Sigmoid colon (tissue), 7 donors: Measurements from ENCODE around the gene FOLR3. TPM values are rescaled to one million over a fixed set of nuclear protein-coding genes. Genes with fewer than 3 reads are reported as not detected.

ENCODE experiments used
- DNase-seq: peaks from one replicate; pipeline ENCODE4 v3.0.0-alpha.2; 2019
- H3K27ac ChIP-seq, 4 donors: fragments of 200-600 bp; sonication (generic); one replicate each; pipeline ENCODE4 v1.5.1; 2016 to 2019; ENCODE audit warnings: mild to moderate bottlenecking in 1 of 4
- H3K27me3 ChIP-seq, 3 donors: fragments of 200-600 bp; sonication (generic); one replicate each; pipeline ENCODE4 v1.5.1; 2019; ENCODE audit warnings: mild to moderate bottlenecking in 1 of 3
- H3K36me3 ChIP-seq, 4 donors: fragments of 200-600 bp; sonication (generic); one replicate each; pipeline ENCODE4 v1.5.1; 2016 to 2019
- H3K4me1 ChIP-seq, 4 donors: fragments of 200-600 bp; sonication (generic); one replicate each; pipeline ENCODE4 v1.5.1; 2017 to 2019
- H3K4me3 ChIP-seq, 4 donors: fragments of 200-600 bp; sonication (generic); one replicate each; pipeline ENCODE4 v1.5.1; 2017 to 2019; ENCODE audit warnings: mild to moderate bottlenecking in 2 of 4, moderate library complexity in 1 of 4
- H3K9me3 ChIP-seq, 4 donors: fragments of 200-600 bp in 3 of 4; sonication (generic) in 3 of 4; one replicate each; pipeline versions ENCODE4 v1.5.1 to v1.6.1; 2013 to 2019
- EP300 ChIP-seq, 4 donors: sonication (generic); formaldehyde crosslinking; IDR thresholded peaks; one replicate each; pipeline ENCODE4 v1.6.1; 2017; ENCODE audit warnings: antibody characterized with exemption in 4 of 4
- POLR2A ChIP-seq, 2 donors: fragments of 450-650 bp; IDR thresholded peaks; one replicate each; pipeline ENCODE4 v1.6.1; 2016; ENCODE audit warnings: antibody characterized with exemption in 2 of 2, mild to moderate bottlenecking in 2 of 2, moderate library complexity in 2 of 2
- POLR2AphosphoS5 ChIP-seq, 4 donors: sonication (generic); formaldehyde crosslinking; IDR thresholded peaks; one replicate each; pipeline ENCODE4 v1.6.1; 2017; ENCODE audit warnings: antibody characterized with exemption in 4 of 4
- WGBS, 2 donors: extraction: QIAGEN DNeasy Blood & Tissue Kit; methylation state at CpG; one replicate each; pipeline ENCODE4 v1.1.7; 2013; 5-methylcytosine and 5-hydroxymethylcytosine counted together
- intact Hi-C: fragments of 100-400 bp; cut with DNase I; formaldehyde crosslinking; loops from one replicate; pipeline ENCODE4 v1.15.1; 2023
- polyA plus RNA-seq, 3 donors: library from polyadenylated mRNA; stranded (reverse); fragments of 200-250 nt; gene quantifications; one replicate each; pipeline ENCODE4 v1.2.3, GENCODE V29; 2013
- total RNA-seq, 4 donors: library from RNA; depleted of rRNA; stranded (reverse); fragments of >200 nt; gene quantifications; one replicate each; pipeline ENCODE4 v1.1.0, GENCODE V29; 2016
- TF ChIP-seq, protein P1 (sequence below), 4 experiments: fragments of 450-650 bp in 3 of 4; fragments of 200-600 bp in 1 of 4; IDR thresholded peaks; one replicate each; pipeline ENCODE4 v1.5.1; 2016 to 2019; ENCODE audit warnings: antibody characterized with exemption in 4 of 4, mild to moderate bottlenecking in 3 of 4, moderate library complexity in 2 of 4
- donor health status: healthy with polysubstance abuse.
- donor health status: Bipolar disorder and iron deficiency.
- donor health status: healthy.

The FOLR3 gene
- total and polyA plus RNA-seq, 7 donors, result 0.16 TPM; not detected in 6

DNA sequence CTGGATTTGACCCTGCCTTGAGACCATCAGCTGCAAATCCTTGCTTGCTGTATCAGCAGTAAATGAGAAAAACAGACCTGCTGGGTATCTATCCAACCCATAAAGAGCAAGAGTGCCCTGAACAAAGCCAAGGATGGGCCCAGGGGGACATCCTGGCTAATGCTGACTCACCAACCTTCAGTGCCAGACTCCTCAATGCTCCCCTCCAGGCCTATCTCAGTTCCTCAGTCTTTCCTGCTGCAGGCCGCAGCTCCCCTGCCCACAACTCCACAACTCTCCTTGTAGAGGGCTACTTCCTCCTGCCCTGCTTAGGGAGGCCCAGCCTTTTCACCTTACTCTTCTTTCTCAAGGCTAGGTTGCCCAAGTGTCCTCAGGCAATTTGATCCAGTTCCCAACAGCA is 35.1 kb upstream of the FOLR3 start:
- DNase-seq, result no peak
- Histone ChIP-seq H3K27ac (no peak overlapping the region), H3K9me3 (no peaks in the 10 kb centered on the region), H3K36me3 (peaks cover 17 to 48% (median 24%) of the 10 kb centered on the region in 4 donors), H3K4me1 (peaks cover 0 to 41% (median 31%) of the 10 kb centered on the region in 4 donors), H3K4me3 (no peak overlapping the region), H3K27me3 (no peaks in the 10 kb centered on the region)
- TF ChIP-seq POLR2AphosphoS5 (IDR thresholded peaks at IDR 0.05), result no peak
- TF ChIP-seq, protein P1, sequence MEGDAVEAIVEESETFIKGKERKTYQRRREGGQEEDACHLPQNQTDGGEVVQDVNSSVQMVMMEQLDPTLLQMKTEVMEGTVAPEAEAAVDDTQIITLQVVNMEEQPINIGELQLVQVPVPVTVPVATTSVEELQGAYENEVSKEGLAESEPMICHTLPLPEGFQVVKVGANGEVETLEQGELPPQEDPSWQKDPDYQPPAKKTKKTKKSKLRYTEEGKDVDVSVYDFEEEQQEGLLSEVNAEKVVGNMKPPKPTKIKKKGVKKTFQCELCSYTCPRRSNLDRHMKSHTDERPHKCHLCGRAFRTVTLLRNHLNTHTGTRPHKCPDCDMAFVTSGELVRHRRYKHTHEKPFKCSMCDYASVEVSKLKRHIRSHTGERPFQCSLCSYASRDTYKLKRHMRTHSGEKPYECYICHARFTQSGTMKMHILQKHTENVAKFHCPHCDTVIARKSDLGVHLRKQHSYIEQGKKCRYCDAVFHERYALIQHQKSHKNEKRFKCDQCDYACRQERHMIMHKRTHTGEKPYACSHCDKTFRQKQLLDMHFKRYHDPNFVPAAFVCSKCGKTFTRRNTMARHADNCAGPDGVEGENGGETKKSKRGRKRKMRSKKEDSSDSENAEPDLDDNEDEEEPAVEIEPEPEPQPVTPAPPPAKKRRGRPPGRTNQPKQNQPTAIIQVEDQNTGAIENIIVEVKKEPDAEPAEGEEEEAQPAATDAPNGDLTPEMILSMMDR (IDR thresholded peaks at IDR 0.05), result no peak
- TF ChIP-seq EP300 (IDR thresholded peaks at IDR 0.05), result no peak
- no peak for TF ChIP-seq POLR2A (IDR thresholded peaks at IDR 0.05)
- intact Hi-C loops, result no loop called here
- WGBS, 2 donors, result 80 to 94% methylated on average over 1 of the region's 1 CpG

GRCh38 chr11:72102162-72102561 is 33.4 kb upstream of the FOLR3 start:
- Histone ChIP-seq H3K27me3 (no peaks in the 10 kb centered on the region), H3K4me1 (peaks cover 0 to 41% (median 31%) of the 10 kb centered on the region in 4 donors), H3K4me3 (peak overlapping the region; percentile 81 to 96 (median 86)), H3K36me3 (peaks cover 17 to 34% (median 20%) of the 10 kb centered on the region in 4 donors), H3K9me3 (no peaks in the 10 kb centered on the region), H3K27ac (peak overlapping the region; percentile 94 to 96 (median 95))
- DNase-seq, result no peak
- TF ChIP-seq POLR2AphosphoS5 (IDR thresholded peaks at IDR 0.05) (no peak), POLR2A (IDR thresholded peaks at IDR 0.05) (no peak), EP300 (IDR thresholded peaks at IDR 0.05) (no peak)
- TF ChIP-seq, protein P1 (IDR thresholded peaks at IDR 0.05), result no peak
- intact Hi-C loops, result no loop called here
- WGBS, 2 donors, result 29 to 49% methylated on average over 4 of the region's 4 CpGs

GRCh38 chr11:72102631-72102945 is 32.9 kb upstream of the FOLR3 start:
- peaks cover 14 to 29% (median 15%) of the 10 kb centered on the region in 4 donors for H3K36me3 ChIP-seq
- no peaks in the 10 kb centered on the region for H3K9me3 ChIP-seq
- TF ChIP-seq POLR2A (IDR thresholded peaks at IDR 0.05) (no peak), EP300 (IDR thresholded peaks at IDR 0.05) (no peak), POLR2AphosphoS5 (IDR thresholded peaks at IDR 0.05) (no peak)
- TF ChIP-seq, protein P1 (IDR thresholded peaks at IDR 0.05), result no peak
- DNase-seq, result no peak
- peak overlapping the region; percentile 81 to 96 (median 86) for H3K4me3 ChIP-seq
- 1 to 2% methylated on average over 9 of the region's 9 CpGs for WGBS, 2 donors
- intact Hi-C loops, result no loop called here
- peak overlapping the region; percentile 94 to 96 (median 95) for H3K27ac ChIP-seq
- H3K4me1 ChIP-seq, result peaks cover 0 to 41% (median 31%) of the 10 kb centered on the region in 4 donors
- H3K27me3 ChIP-seq, result no peaks in the 10 kb centered on the region

GRCh38 chr11:72102946-72103753 is 32.4 kb upstream of the FOLR3 start, which contains the start of gene LAMTOR1:
Gene LAMTOR1, minus strand, starts transcription at chr11:72103297. Its CDS starts 73 bp downstream, at chr11:72103224.
- Histone ChIP-seq H3K36me3 (peaks cover 8 to 28% (median 10%) of the 10 kb centered on the region in 4 donors), H3K27me3 (no peaks in the 10 kb centered on the region), H3K4me1 (peaks cover 0 to 41% (median 31%) of the 10 kb centered on the region in 4 donors), H3K27ac (peak within 1 kb of the TSS; percentile 94 to 96 (median 95)), H3K9me3 (no peaks in the 10 kb centered on the region), H3K4me3 (peak within 1 kb of the TSS; percentile 81 to 96 (median 86))
- intact Hi-C loops, result no loop called here
- TF ChIP-seq, protein P1 (IDR thresholded peaks at IDR 0.05), result peak; percentile 43 to 72 (median 66)
- TF ChIP-seq POLR2A (IDR thresholded peaks at IDR 0.05), result peak; percentile 42 to 84
- TF ChIP-seq EP300 (IDR thresholded peaks at IDR 0.05), result peak in 1 of 4 donors; percentile 69
- TF ChIP-seq POLR2AphosphoS5 (IDR thresholded peaks at IDR 0.05), result peak; percentile 78 to 96 (median 86)
- peak; percentile 100 for DNase-seq
- whole genome bisulfite sequencing, 2 donors, result 4 to 5% methylated on average over 64 of the region's 64 CpGs
